K562 (cell line): ENCODE results near the gene RIOK3. TPM values are rescaled to one million over a fixed set of nuclear protein-coding genes. Genes with fewer than 3 reads are reported as not detected.
A peak's percentile ranks its signal among the peaks of the same experiment; 100 is the strongest.

Experiments
- ARID3A ChIP-seq: IDR thresholded peaks from 2 replicates; pipeline ENCODE4 v1.6.1; 2012; ENCODE audit warnings: low read depth, low read length, improper control_type of control experiment, borderline replicate concordance
- ARID3B ChIP-seq: fragments of 250-450 bp; sonication (Bioruptor Pico); IDR thresholded peaks from 2 replicates; pipeline ENCODE4 v1.4.0; 2020; ENCODE audit warnings: borderline replicate concordance
- HDAC1 ChIP-seq, 2 experiments: fragments of 450-650 bp; IDR thresholded peaks; 2 replicates each; pipeline ENCODE4 v1.6.1; 2016 to 2017; ENCODE audit warnings: inconsistent platforms in 1 of 2, mild to moderate bottlenecking in 1 of 2, moderate library complexity in 1 of 2
- HNRNPK ChIP-seq: fragments of 200-400 bp; formaldehyde crosslinking; IDR thresholded peaks from one replicate; pipeline ENCODE4 v1.6.1; 2018; ENCODE audit warnings: mild to moderate bottlenecking, low read depth, low read length; ENCODE audit not compliant: poor library complexity, severe bottlenecking
- HNRNPUL1 ChIP-seq: fragments of 200-400 bp; formaldehyde crosslinking; IDR thresholded peaks from 2 replicates; pipeline ENCODE4 v1.6.1; 2017; ENCODE audit warnings: low read length
- NKRF ChIP-seq: fragments of 450-650 bp; IDR thresholded peaks from 2 replicates; pipeline ENCODE4 v1.6.1; 2016; ENCODE audit warnings: borderline replicate concordance
- POLR2H ChIP-seq: IDR thresholded peaks from 2 replicates; pipeline ENCODE4 v1.6.1; 2016; ENCODE audit warnings: missing genetic modification characterization, low read depth, mild to moderate bottlenecking, control low read depth, missing compliant biosample characterization, moderate library complexity
- THRA ChIP-seq: fragments of 450-650 bp; IDR thresholded peaks from 2 replicates; pipeline ENCODE4 v1.6.1; 2017; ENCODE audit warnings: mild to moderate bottlenecking, moderate library complexity
- ZBTB43 ChIP-seq: sonication (generic); formaldehyde crosslinking; IDR thresholded peaks from 2 replicates; pipeline ENCODE4 v1.8.0; 2023; ENCODE audit warnings: mild to moderate bottlenecking, missing genetic modification reagents
- ZNF12 ChIP-seq: sonication (generic); formaldehyde crosslinking; IDR thresholded peaks from 2 replicates; pipeline ENCODE4 v1.4.0; 2020; ENCODE audit warnings: mild to moderate bottlenecking, missing genetic modification reagents
- ZNF263 ChIP-seq: sonication (generic); formaldehyde crosslinking; IDR thresholded peaks from 2 replicates; pipeline ENCODE4 v1.8.0; 2022; ENCODE audit warnings: mild to moderate bottlenecking, missing genetic modification reagents, borderline replicate concordance
- ZNF717 ChIP-seq: fragments of 250-450 bp; sonication (Bioruptor Pico); IDR thresholded peaks from 2 replicates; pipeline ENCODE4 v1.5.0; 2021
- ZNF740 ChIP-seq, 3 experiments: fragments of 200-800 bp in 1 of 3; sonication (Bioruptor generic) in 1 of 3; sonication (generic) in 1 of 3; formaldehyde crosslinking in 1 of 3; IDR thresholded peaks; 2 replicates each; pipeline versions ENCODE4 v1.6.1 to v1.8.0; 2016 to 2022; ENCODE audit warnings: mild to moderate bottlenecking in 2 of 3, missing compliant biosample characterization in 2 of 3, missing genetic modification characterization in 2 of 3, missing genetic modification reagents in 1 of 3
- polyA plus RNA-seq, 8 experiments: library from polyadenylated mRNA; depleted of rRNA in 4 of 8; stranded (reverse) in 5 of 8; unstranded in 3 of 8; fragments of >200 nt; fragmentation: Nextera tagmentation in 2 of 8; fragmentation: Illumina TruSeq in 1 of 8; extraction: Ambion mirVana in 2 of 8; extraction: Trizol in 1 of 8; gene quantifications; 2 replicates each; pipeline versions ENCODE4 v1.2.1 to v1.2.3, GENCODE V29; 2011 to 2014; ENCODE audit warnings: inconsistent platforms in 1 of 8, missing spikeins in 1 of 8
- total RNA-seq, 7 experiments: library from RNA; depleted of rRNA in 6 of 7; stranded (reverse); fragments of >200 nt in 6 of 7; fragmentation: Illumina TruSeq in 2 of 7; extraction: Trizol in 2 of 7; gene quantifications; 2 replicates each; pipeline versions ENCODE4 v1.2.1 to v1.2.3, GENCODE V29; 2011 to 2021; ENCODE audit warnings: low replicate concordance in 1 of 7
- TF ChIP-seq, protein P1 (sequence below): sonication (generic); formaldehyde crosslinking; IDR thresholded peaks from 2 replicates; pipeline ENCODE4 v1.8.0; 2022; ENCODE audit warnings: mild to moderate bottlenecking, missing genetic modification reagents

The RIOK3 gene
- total and polyA plus RNA-seq, 9 of the 15 experiments (the other 6 are each of a cell fraction or from before 2014, with no cell fraction given) = 21.4 to 89.5 (median 62.9) TPM

DNA sequence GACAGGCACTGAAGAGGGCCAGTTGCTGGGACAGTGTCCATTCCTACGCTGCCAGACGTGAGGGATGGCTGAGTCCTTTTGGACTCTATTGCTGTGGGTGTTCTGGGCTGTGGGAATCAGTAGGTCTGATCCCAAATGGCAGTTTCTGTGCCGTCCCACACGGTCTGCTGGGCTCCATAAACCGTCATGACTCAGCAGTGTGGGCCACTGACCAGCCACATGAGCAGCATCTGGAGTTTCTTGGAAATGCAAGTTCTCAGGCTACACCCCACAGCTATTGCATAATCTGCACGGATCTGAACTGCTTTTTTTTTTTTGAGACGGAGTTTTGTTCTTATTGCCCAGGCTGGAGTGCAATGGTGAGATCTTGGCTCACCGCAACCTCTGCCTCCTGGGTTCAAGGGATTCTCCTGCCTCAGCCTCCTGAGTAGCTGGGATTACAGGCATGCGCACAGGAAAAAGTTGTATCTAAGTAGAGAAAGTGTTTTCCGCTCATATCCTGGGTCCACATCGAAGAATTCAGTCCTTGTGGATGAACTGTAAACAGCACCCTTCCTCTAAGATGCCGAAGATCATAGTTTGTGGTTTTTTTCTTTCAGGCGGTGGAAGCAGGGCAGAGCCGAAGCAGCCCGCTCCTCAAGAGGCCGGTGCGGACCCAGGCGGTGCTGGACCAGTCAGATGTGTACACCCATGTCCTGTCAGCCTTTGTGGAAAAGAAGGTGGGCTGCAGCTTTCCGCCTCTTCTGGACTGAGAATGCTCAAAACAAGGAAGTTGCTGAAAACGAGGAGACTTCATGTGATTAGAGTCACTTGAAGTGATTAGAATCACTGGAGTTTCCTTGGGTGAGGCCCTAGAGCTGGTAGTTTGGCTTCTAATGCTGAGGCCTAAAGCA is 75.7 kb downstream of the RIOK3 start (continued):
- TF ChIP-seq ZBTB43 (CRISPR knock-in tag) (no peak), HDAC1 (IDR thresholded peaks at IDR 0.05) (peak in 1 of 2 experiments; percentile 86; a peak in 2 of 4 replicates), ZNF717 (CRISPR knock-in tag) (no peak), ZNF740 (CRISPR knock-in tag; IDR thresholded peaks at IDR 0.05) (no peak), ZNF740 (tag; IDR thresholded peaks at IDR 0.05) (no peak), HNRNPK (no peak), THRA (no peak), ZNF263 (CRISPR knock-in tag) (no peak), NKRF (peak; percentile 15; the same call in 1 of the 2 replicates), ZNF12 (peak; percentile 39; the same call in 1 of the 2 replicates), HNRNPUL1 (no peak), ARID3B (CRISPR knock-in tag) (no peak), ARID3A (peak; percentile 62; the same call in 1 of the 2 replicates), POLR2H (tag) (no peak)
- TF ChIP-seq, protein P1, sequence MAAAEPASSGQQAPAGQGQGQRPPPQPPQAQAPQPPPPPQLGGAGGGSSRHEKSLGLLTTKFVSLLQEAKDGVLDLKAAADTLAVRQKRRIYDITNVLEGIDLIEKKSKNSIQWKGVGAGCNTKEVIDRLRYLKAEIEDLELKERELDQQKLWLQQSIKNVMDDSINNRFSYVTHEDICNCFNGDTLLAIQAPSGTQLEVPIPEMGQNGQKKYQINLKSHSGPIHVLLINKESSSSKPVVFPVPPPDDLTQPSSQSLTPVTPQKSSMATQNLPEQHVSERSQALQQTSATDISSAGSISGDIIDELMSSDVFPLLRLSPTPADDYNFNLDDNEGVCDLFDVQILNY = no peak
